GM23248 (cell line): ENCODE results near the gene CLDN5.

ENCODE experiments used
- EZH2 ChIP-seq: fragments of 200-600 bp; sonication (generic); IDR thresholded peaks from 2 replicates; pipeline ENCODE4 v1.6.1; 2018; ENCODE audit warnings: antibody characterized with exemption, mild to moderate bottlenecking; ENCODE audit not compliant: insufficient read depth, poor library complexity, severe bottlenecking
- EZH2phosphoT487 ChIP-seq: fragments of 200-600 bp; sonication (generic); IDR thresholded peaks from 2 replicates; pipeline ENCODE4 v1.6.1; 2018; ENCODE audit warnings: antibody characterized with exemption, moderate library complexity, mild to moderate bottlenecking, low read depth; ENCODE audit not compliant: insufficient read depth

DNA sequence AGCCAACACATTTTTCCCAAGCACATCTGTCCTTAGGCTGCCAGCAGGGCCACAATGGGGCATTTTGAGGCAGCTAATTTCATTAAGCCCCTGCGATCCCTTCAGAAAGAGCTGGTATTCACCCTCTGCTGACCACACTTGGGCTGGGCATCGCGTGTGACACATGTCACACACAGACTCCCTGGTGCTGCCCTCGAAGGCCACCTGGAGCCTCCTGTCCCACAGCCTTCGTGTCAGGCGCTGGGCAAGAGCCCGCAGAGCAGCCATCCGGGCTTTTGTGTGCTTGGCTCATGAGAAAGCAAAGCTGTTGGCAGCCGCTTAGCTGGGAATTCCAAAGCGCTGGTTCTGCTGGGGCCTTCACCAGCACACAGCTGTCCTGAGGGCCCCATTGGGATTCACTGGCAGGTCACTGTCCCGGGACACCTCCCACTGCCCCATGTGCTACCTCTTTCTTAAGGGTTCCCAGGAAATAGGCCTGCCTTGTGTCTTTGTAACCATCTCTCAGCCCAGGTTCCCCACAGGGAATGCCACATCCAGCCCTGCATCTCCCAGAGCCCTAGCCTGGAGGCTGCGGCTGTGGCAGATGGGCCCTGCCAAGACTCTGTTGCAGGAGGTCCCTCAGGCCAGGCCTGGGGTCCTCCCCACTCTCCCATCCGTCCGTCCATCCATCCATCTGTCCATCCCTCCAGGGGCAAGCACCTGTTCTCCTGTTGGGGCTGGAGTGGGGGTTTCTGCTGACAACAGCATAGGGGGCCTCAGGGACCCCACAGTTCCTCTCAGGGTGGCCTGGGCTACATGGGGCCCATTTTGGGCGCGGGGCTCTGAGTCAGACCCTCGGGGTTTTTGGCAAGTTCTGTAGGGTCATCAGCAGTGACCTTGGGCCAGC lies 4.9 kb downstream of the CLDN5 start:
- TF ChIP-seq EZH2 = no peak
- no peak for TF ChIP-seq EZH2phosphoT487
